HEK293 (cell line): ENCODE measurements around the gene EEF1A2.

ENCODE experiments used
- CTCF ChIA-PET: fragments of 350-600 bp; formaldehyde crosslinking; extraction: SDS; loops from one replicate; lab custom pipeline; 2021; ENCODE audit warnings: antibody characterized with exemption; lab: Yijun Ruan, JAX
- POLR2A ChIA-PET: fragments of 300-600 bp; formaldehyde crosslinking; extraction: SDS; loops from one replicate; lab custom pipeline; 2020; ENCODE audit warnings: antibody characterized with exemption, inconsistent platforms; lab: Yijun Ruan, JAX
- H3K27ac ChIP-seq: fragments of 200-500 bp; sonication (Bioruptor generic); 2 replicates; pipeline ENCODE4 v1.5.1; 2014; ENCODE audit warnings: low read depth, low read length, control low read depth, inconsistent platforms; ENCODE audit errors: extremely low read depth
- H3K36me3 ChIP-seq, 2 experiments: fragments of 200-500 bp in 1 of 2; sonication (Bioruptor generic) in 1 of 2; 1 replicate in 1 of 2; 2 replicates in 1 of 2; pipeline ENCODE4 v1.5.1; 2014 to 2017; ENCODE audit warnings: inconsistent platforms in 2 of 2, low read length in 2 of 2; ENCODE audit not compliant: control insufficient read depth in 2 of 2, insufficient read depth in 1 of 2
- H3K4me1 ChIP-seq: fragments of 200-500 bp; sonication (Bioruptor generic); 2 replicates; pipeline ENCODE4 v1.5.1; 2014; ENCODE audit warnings: mild to moderate bottlenecking, low read length, inconsistent platforms; ENCODE audit not compliant: control insufficient read depth, insufficient read depth
- H3K4me3 ChIP-seq: 2 replicates; pipeline ENCODE4 v1.5.1; 2011; ENCODE audit warnings: low read depth, mild to moderate bottlenecking, control low read depth, low read length, moderate library complexity
- H3K9me3 ChIP-seq: fragments of 200-500 bp; sonication (Bioruptor generic); 2 replicates; pipeline ENCODE4 v1.5.1; 2014; ENCODE audit warnings: low read depth, low read length, inconsistent platforms; ENCODE audit not compliant: control insufficient read depth, insufficient read depth
- FEZF1 ChIP-seq: fragments of 450-650 bp; formaldehyde crosslinking; IDR thresholded peaks from 2 replicates; pipeline ENCODE4 v1.5.1; 2016; ENCODE audit warnings: missing biosample characterization, missing genetic modification characterization
- HIC1 ChIP-seq: fragments of 450-650 bp; formaldehyde crosslinking; IDR thresholded peaks from 2 replicates; pipeline ENCODE4 v1.5.1; 2016; ENCODE audit warnings: missing biosample characterization, missing genetic modification characterization
- HOXC10 ChIP-seq: sonication (generic); formaldehyde crosslinking; IDR thresholded peaks from 2 replicates; pipeline ENCODE4 v1.8.1; 2023; ENCODE audit warnings: mild to moderate bottlenecking, missing genetic modification reagents
- KLF16 ChIP-seq: fragments of 450-650 bp; formaldehyde crosslinking; IDR thresholded peaks from 2 replicates; pipeline ENCODE4 v1.5.1; 2017; ENCODE audit warnings: missing biosample characterization, missing genetic modification characterization
- ZBTB48 ChIP-seq: fragments of 450-650 bp; formaldehyde crosslinking; IDR thresholded peaks from 2 replicates; pipeline ENCODE4 v1.5.1; 2016; ENCODE audit warnings: missing biosample characterization, missing genetic modification characterization
- ZBTB8A ChIP-seq: fragments of 450-650 bp; formaldehyde crosslinking; IDR thresholded peaks from 2 replicates; pipeline ENCODE4 v1.5.1; 2016; ENCODE audit warnings: missing biosample characterization, missing genetic modification characterization
- ZFHX2 ChIP-seq: fragments of 450-650 bp; formaldehyde crosslinking; conservative IDR thresholded peaks from 2 replicates; pipeline ENCODE4 v1.5.1; 2016; ENCODE audit warnings: missing biosample characterization, missing genetic modification characterization
- ZFP69B ChIP-seq: fragments of 450-650 bp; formaldehyde crosslinking; IDR thresholded peaks from 2 replicates; pipeline ENCODE4 v1.5.1; 2016; ENCODE audit warnings: missing biosample characterization, missing genetic modification characterization
- ZIC2 ChIP-seq: fragments of 450-650 bp; formaldehyde crosslinking; IDR thresholded peaks from 2 replicates; pipeline ENCODE4 v1.5.1; 2016; ENCODE audit warnings: missing biosample characterization, missing genetic modification characterization
- ZNF132 ChIP-seq: fragments of 450-650 bp; formaldehyde crosslinking; IDR thresholded peaks from 2 replicates; pipeline ENCODE4 v1.5.1; 2017; ENCODE audit warnings: missing biosample characterization, missing genetic modification characterization, borderline replicate concordance
- ZNF146 ChIP-seq: fragments of 450-650 bp; formaldehyde crosslinking; IDR thresholded peaks from 2 replicates; pipeline ENCODE4 v1.5.1; 2016; ENCODE audit warnings: missing biosample characterization, missing genetic modification characterization
- ZNF266 ChIP-seq: fragments of 450-650 bp; formaldehyde crosslinking; IDR thresholded peaks from 2 replicates; pipeline ENCODE4 v1.5.1; 2016; ENCODE audit warnings: missing biosample characterization, missing genetic modification characterization, low read depth
- ZNF324 ChIP-seq: fragments of 450-650 bp; formaldehyde crosslinking; IDR thresholded peaks from 2 replicates; pipeline ENCODE4 v1.5.1; 2016; ENCODE audit warnings: missing biosample characterization, missing genetic modification characterization
- ZNF558 ChIP-seq: fragments of 450-650 bp; formaldehyde crosslinking; IDR thresholded peaks from 2 replicates; pipeline ENCODE4 v1.5.1; 2016; ENCODE audit warnings: missing biosample characterization, missing genetic modification characterization
- ZNF629 ChIP-seq: fragments of 450-650 bp; formaldehyde crosslinking; IDR thresholded peaks from 2 replicates; pipeline ENCODE4 v1.5.1; 2017; ENCODE audit warnings: missing biosample characterization, missing genetic modification characterization
- ZNF692 ChIP-seq: fragments of 450-650 bp; formaldehyde crosslinking; IDR thresholded peaks from 2 replicates; pipeline ENCODE4 v1.5.1; 2016; ENCODE audit warnings: missing biosample characterization, missing genetic modification characterization
- ZNF701 ChIP-seq: fragments of 450-650 bp; formaldehyde crosslinking; IDR thresholded peaks from 2 replicates; pipeline ENCODE4 v1.5.1; 2016; ENCODE audit warnings: missing biosample characterization, missing genetic modification characterization
- ZNF747 ChIP-seq: fragments of 450-650 bp; formaldehyde crosslinking; IDR thresholded peaks from 2 replicates; pipeline ENCODE4 v1.5.1; 2016; ENCODE audit warnings: missing biosample characterization, missing genetic modification characterization
- ZSCAN16 ChIP-seq: fragments of 450-650 bp; formaldehyde crosslinking; IDR thresholded peaks from 2 replicates; pipeline ENCODE4 v1.5.1; 2016; ENCODE audit warnings: missing biosample characterization, missing genetic modification characterization
- ZSCAN30 ChIP-seq: fragments of 450-650 bp; IDR thresholded peaks from 2 replicates; pipeline ENCODE4 v1.5.1; 2018; ENCODE audit warnings: missing biosample characterization, mild to moderate bottlenecking, missing genetic modification characterization, moderate library complexity
- TF ChIP-seq, protein P1 (sequence below): fragments of 450-650 bp; formaldehyde crosslinking; IDR thresholded peaks from 2 replicates; pipeline ENCODE4 v1.5.1; 2016; ENCODE audit warnings: missing biosample characterization, missing genetic modification characterization
- TF ChIP-seq, protein P2 (sequence below): fragments of 450-650 bp; formaldehyde crosslinking; IDR thresholded peaks from 2 replicates; pipeline ENCODE4 v1.5.1; 2016; ENCODE audit warnings: missing biosample characterization, missing genetic modification characterization
- TF ChIP-seq, protein P3 (sequence below): fragments of 450-650 bp; formaldehyde crosslinking; conservative IDR thresholded peaks from 2 replicates; pipeline ENCODE4 v1.5.1; 2016; ENCODE audit warnings: low read depth, missing biosample characterization, missing genetic modification characterization
- TF ChIP-seq, protein P4 (sequence below): fragments of 450-650 bp; formaldehyde crosslinking; IDR thresholded peaks from 2 replicates; pipeline ENCODE4 v1.5.1; 2016; ENCODE audit warnings: missing biosample characterization, missing genetic modification characterization

The EEF1A2 gene

GRCh38 chr20:63522981-63523611 is 24.2 kb upstream of the EEF1A2 start (continued):
- TF ChIP-seq ZNF692 (tag by site-specific recombination) (no peak), ZNF324 (tag by site-specific recombination) (no peak)
- TF ChIP-seq, all 188 proteins: peak for 0

GRCh38 chr20:63522091-63522868 is 23.4 kb upstream of the EEF1A2 start:
- Histone ChIP-seq H3K27ac (no peak overlapping the region), H3K4me3 (no peak overlapping the region), H3K4me1 (no peaks in the 10 kb centered on the region), H3K9me3 (no peaks in the 10 kb centered on the region), H3K36me3 (peaks cover 0 to 24% of the 10 kb centered on the region in 2 experiments; a peak in 1 of 3 replicates)
- ChIA-PET CTCF (interaction anchor here (0.6 to 2.1 kb wide), 4 partner anchors 15 to 89 kb away, joined by 3 to 7 read pairs (median 4); partner anchors contain the start of gene PTK6), POLR2A (interaction anchor here (0.6 kb wide), 1 partner anchor 1139 kb away, joined by 3 read pairs; no protein-coding TSS in a partner anchor)
- 0 out of 2 replicates have a peak, but pooled peaks have one; percentile 44 for TF ChIP-seq ZFHX2
- no peak for TF ChIP-seq ZNF701
- TF ChIP-seq, protein P1, sequence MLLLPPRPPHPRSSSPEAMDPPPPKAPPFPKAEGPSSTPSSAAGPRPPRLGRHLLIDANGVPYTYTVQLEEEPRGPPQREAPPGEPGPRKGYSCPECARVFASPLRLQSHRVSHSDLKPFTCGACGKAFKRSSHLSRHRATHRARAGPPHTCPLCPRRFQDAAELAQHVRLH (tag by site-specific recombination) = no peak
- no peak for TF ChIP-seq HOXC10 (CRISPR knock-in tag)
- no peak for TF ChIP-seq ZBTB48
- TF ChIP-seq ZNF266 (tag by site-specific recombination) = no peak
- no peak for TF ChIP-seq ZFP69B (tag by site-specific recombination)
- no peak for TF ChIP-seq HIC1 (tag by site-specific recombination)
- TF ChIP-seq, protein P2, sequence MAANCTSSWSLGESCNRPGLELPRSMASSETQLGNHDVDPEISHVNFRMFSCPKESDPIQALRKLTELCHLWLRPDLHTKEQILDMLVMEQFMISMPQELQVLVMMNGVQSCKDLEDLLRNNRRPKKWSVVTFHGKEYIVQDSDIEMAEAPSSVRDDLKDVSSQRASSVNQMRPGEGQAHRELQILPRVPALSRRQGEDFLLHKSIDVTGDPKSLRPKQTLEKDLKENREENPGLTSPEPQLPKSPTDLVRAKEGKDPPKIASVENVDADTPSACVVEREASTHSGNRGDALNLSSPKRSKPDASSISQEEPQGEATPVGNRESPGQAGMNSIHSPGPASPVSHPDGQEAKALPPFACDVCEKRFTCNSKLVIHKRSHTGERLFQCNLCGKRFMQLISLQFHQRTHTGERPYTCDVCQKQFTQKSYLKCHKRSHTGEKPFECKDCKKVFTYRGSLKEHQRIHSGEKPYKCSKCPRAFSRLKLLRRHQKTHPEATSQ (tag by site-specific recombination) = no peak
- TF ChIP-seq, protein P3, sequence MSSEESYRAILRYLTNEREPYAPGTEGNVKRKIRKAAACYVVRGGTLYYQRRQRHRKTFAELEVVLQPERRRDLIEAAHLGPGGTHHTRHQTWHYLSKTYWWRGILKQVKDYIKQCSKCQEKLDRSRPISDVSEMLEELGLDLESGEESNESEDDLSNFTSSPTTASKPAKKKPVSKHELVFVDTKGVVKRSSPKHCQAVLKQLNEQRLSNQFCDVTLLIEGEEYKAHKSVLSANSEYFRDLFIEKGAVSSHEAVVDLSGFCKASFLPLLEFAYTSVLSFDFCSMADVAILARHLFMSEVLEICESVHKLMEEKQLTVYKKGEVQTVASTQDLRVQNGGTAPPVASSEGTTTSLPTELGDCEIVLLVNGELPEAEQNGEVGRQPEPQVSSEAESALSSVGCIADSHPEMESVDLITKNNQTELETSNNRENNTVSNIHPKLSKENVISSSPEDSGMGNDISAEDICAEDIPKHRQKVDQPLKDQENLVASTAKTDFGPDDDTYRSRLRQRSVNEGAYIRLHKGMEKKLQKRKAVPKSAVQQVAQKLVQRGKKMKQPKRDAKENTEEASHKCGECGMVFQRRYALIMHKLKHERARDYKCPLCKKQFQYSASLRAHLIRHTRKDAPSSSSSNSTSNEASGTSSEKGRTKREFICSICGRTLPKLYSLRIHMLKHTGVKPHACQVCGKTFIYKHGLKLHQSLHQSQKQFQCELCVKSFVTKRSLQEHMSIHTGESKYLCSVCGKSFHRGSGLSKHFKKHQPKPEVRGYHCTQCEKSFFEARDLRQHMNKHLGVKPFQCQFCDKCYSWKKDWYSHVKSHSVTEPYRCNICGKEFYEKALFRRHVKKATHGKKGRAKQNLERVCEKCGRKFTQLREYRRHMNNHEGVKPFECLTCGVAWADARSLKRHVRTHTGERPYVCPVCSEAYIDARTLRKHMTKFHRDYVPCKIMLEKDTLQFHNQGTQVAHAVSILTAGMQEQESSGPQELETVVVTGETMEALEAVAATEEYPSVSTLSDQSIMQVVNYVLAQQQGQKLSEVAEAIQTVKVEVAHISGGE = no peak
- TF ChIP-seq ZBTB8A = peak; percentile 18; the same call in 1 of the 2 replicates
- TF ChIP-seq ZNF558 = no peak
- peak; percentile 24; the same call in 1 of the 2 replicates for TF ChIP-seq ZIC2 (tag by site-specific recombination)
- TF ChIP-seq, protein P4, sequence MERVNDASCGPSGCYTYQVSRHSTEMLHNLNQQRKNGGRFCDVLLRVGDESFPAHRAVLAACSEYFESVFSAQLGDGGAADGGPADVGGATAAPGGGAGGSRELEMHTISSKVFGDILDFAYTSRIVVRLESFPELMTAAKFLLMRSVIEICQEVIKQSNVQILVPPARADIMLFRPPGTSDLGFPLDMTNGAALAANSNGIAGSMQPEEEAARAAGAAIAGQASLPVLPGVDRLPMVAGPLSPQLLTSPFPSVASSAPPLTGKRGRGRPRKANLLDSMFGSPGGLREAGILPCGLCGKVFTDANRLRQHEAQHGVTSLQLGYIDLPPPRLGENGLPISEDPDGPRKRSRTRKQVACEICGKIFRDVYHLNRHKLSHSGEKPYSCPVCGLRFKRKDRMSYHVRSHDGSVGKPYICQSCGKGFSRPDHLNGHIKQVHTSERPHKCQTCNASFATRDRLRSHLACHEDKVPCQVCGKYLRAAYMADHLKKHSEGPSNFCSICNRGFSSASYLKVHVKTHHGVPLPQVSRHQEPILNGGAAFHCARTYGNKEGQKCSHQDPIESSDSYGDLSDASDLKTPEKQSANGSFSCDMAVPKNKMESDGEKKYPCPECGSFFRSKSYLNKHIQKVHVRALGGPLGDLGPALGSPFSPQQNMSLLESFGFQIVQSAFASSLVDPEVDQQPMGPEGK = no peak
- no peak for TF ChIP-seq ZNF146 (tag by site-specific recombination)
- no peak for TF ChIP-seq FEZF1
- TF ChIP-seq ZNF629 (tag by site-specific recombination) = no peak
- TF ChIP-seq ZSCAN16 = no peak
- TF ChIP-seq ZNF132 (tag by site-specific recombination) = no peak
- no peak for TF ChIP-seq ZNF747
- no peak for TF ChIP-seq KLF16 (tag by site-specific recombination)
- no peak for TF ChIP-seq ZSCAN30 (tag by site-specific recombination)
